Ascending aorta (tissue), 2 donors: Measurements from ENCODE around the gene SRPX2. TPM values are rescaled to one million over a fixed set of nuclear protein-coding genes. Genes with fewer than 3 reads are reported as not detected.
"Not testable (repeated sequence)": the region's sequence is repeated elsewhere in the genome, so short reads cannot be mapped to it uniquely, and the experiment has no call there.

Experiments
- DNase-seq, 2 donors: peaks; one replicate each; pipeline ENCODE4 v3.0.0-alpha.2; 2019; ENCODE audit warnings: low spot score in 2 of 2
- H3K27ac ChIP-seq, 2 donors: fragments of 200-600 bp; sonication (generic); one replicate each; pipeline ENCODE4 v1.5.1; 2016 to 2017; ENCODE audit warnings: mild to moderate bottlenecking in 1 of 2
- H3K27me3 ChIP-seq: fragments of 200-600 bp; sonication (generic); one replicate; pipeline ENCODE4 v1.5.1; 2017
- H3K36me3 ChIP-seq, 2 donors: fragments of 200-600 bp; sonication (generic); one replicate each; pipeline ENCODE4 v1.5.1; 2016
- H3K4me1 ChIP-seq, 2 donors: fragments of 200-600 bp; sonication (generic); one replicate each; pipeline ENCODE4 v1.5.1; 2016 to 2017; ENCODE audit warnings: mild to moderate bottlenecking in 1 of 2
- H3K4me3 ChIP-seq, 2 donors: fragments of 200-600 bp; sonication (generic); one replicate each; pipeline ENCODE4 v1.5.1; 2016 to 2017; ENCODE audit warnings: mild to moderate bottlenecking in 1 of 2
- H3K9me3 ChIP-seq, 2 donors: fragments of 200-600 bp; sonication (generic); one replicate each; pipeline ENCODE4 v1.5.1; 2016
- CTCF ChIP-seq, 3 experiments: fragments of 200-600 bp in 2 of 3; fragments of 450-650 bp in 1 of 3; sonication (generic) in 2 of 3; IDR thresholded peaks; one replicate each; pipeline ENCODE4 v1.5.1; 2016 to 2019; ENCODE audit warnings: antibody characterized with exemption in 3 of 3, mild to moderate bottlenecking in 1 of 3, moderate library complexity in 1 of 3
- intact Hi-C: fragments of 100-400 bp; cut with DNase I; formaldehyde crosslinking; loops from one replicate; pipeline ENCODE4 v1.15.1; 2023
- total RNA-seq: library from RNA; depleted of rRNA; stranded (reverse); fragments of >200 nt; gene quantifications from one replicate; pipeline ENCODE4 v1.1.0, GENCODE V29; 2016

Gene SRPX2
- total RNA-seq, 1 donor from 2014 or later: 25.0 TPM

- intact Hi-C loops: no loop called here
- Histone ChIP-seq H3K36me3 (no peaks in the 10 kb centered on the region), H3K27me3 (no peaks in the 10 kb centered on the region), H3K27ac (no peak overlapping the region), H3K4me1 (no peaks in the 10 kb centered on the region), H3K9me3 (no peaks in the 10 kb centered on the region), H3K4me3 (no peak overlapping the region)
- TF ChIP-seq CTCF (IDR thresholded peaks at IDR 0.05): no peak
- no peak for DNase-seq
Measured at GRCh38 chrX:100710816-100711215, 66.8 kb downstream of the SRPX2 start.

GRCh38 chrX:100717363-100717762, 73.4 kb downstream of the SRPX2 start:
- intact Hi-C loops: no loop called here
- Histone ChIP-seq H3K9me3 (no peaks in the 10 kb centered on the region), H3K4me3 (no peak overlapping the region), H3K27ac (no peak overlapping the region), H3K27me3 (no peaks in the 10 kb centered on the region), H3K36me3 (no peaks in the 10 kb centered on the region), H3K4me1 (no peaks in the 10 kb centered on the region)
- TF ChIP-seq CTCF (IDR thresholded peaks at IDR 0.05): no peak
- DNase-seq: no peak

- H3K4me1 ChIP-seq: no peaks in the 10 kb centered on the region
- no peaks in the 10 kb centered on the region for H3K36me3 ChIP-seq
- DNase-seq: no peak
- H3K9me3 ChIP-seq: no peaks in the 10 kb centered on the region
- no peak overlapping the region for H3K27ac ChIP-seq
- intact Hi-C loops: no loop called here
- no peak for TF ChIP-seq CTCF (IDR thresholded peaks at IDR 0.05)
- no peaks in the 10 kb centered on the region for H3K27me3 ChIP-seq
- no peak overlapping the region for H3K4me3 ChIP-seq
Measured at GRCh38 chrX:100719139-100719538, 75.1 kb downstream of the SRPX2 start.

GRCh38 chrX:100720301-100720700, 76.3 kb downstream of the SRPX2 start:
- Histone ChIP-seq H3K9me3 (no peaks in the 10 kb centered on the region), H3K4me3 (no peak overlapping the region), H3K27ac (no peak overlapping the region), H3K27me3 (no peaks in the 10 kb centered on the region), H3K4me1 (no peaks in the 10 kb centered on the region), H3K36me3 (no peaks in the 10 kb centered on the region)
- no peak for TF ChIP-seq CTCF (IDR thresholded peaks at IDR 0.05)
- DNase-seq: no peak
- intact Hi-C loops: no loop called here

- Histone ChIP-seq H3K36me3 (no peaks in the 10 kb centered on the region), H3K4me3 (no peak overlapping the region), H3K27me3 (no peaks in the 10 kb centered on the region), H3K4me1 (no peaks in the 10 kb centered on the region), H3K27ac (no peak overlapping the region), H3K9me3 (no peaks in the 10 kb centered on the region)
- intact Hi-C loops: no loop called here
- DNase-seq: no peak
- no peak for TF ChIP-seq CTCF (IDR thresholded peaks at IDR 0.05)
Measured at GRCh38 chrX:100721328-100721727, 77.3 kb downstream of the SRPX2 start.

- H3K9me3 ChIP-seq, H3K4me3 ChIP-seq, H3K36me3 ChIP-seq, intact Hi-C loops, H3K27ac ChIP-seq, DNase-seq, H3K27me3 ChIP-seq, H3K4me1 ChIP-seq: not testable (repeated sequence)
Measured at GRCh38 chrX:100724006-100724405, 80.0 kb downstream of the SRPX2 start.

Other genes with a start within 250 kb of the SRPX2 start
- gene PCDH19, start 233.9 kb upstream of the SRPX2 start, total RNA-seq: 11.0 TPM
- not detected for gene TNMD, start 59.3 kb upstream of the SRPX2 start, total RNA-seq
- gene TSPAN6, start 7.4 kb upstream of the SRPX2 start, total RNA-seq: 17.2 TPM
- gene SYTL4, start 87.9 kb downstream of the SRPX2 start, total RNA-seq: 2.1 TPM
- 1.1 TPM for gene CSTF2, start 176.2 kb downstream of the SRPX2 start, total RNA-seq
- gene NOX1, start 230.2 kb downstream of the SRPX2 start, total RNA-seq: not detected